PC-3 (cell line): ENCODE results near the gene SCGN. TPM values are rescaled to one million over a fixed set of nuclear protein-coding genes. Genes with fewer than 3 reads are reported as not detected.

Source experiments
- ATAC-seq: fragments of 200-7000 bp; cut with Tn5 transposase; 2 replicates; pipeline ENCODE4 v1.9.1; 2020; ENCODE audit warnings: mild to moderate bottlenecking, moderate library complexity
- BruUV-seq: library from RNA; stranded (reverse); fragments of 400-500 nt; replicated peaks from 2 replicates; lab custom pipeline; 2021; lab: Mats Ljungman, UMichigan
- CTCF ChIA-PET: fragments of 300-600 bp; sonication (Branson Sonifier 250); formaldehyde crosslinking; loops from one replicate; lab custom pipeline; 2022; ENCODE audit warnings: antibody characterized with exemption; lab: Charles Lee
- POLR2A ChIA-PET: fragments of 300-600 bp; sonication (Branson Sonifier 250); formaldehyde crosslinking; loops from one replicate; lab custom pipeline; 2022; ENCODE audit warnings: antibody characterized with exemption; ENCODE audit not compliant: unreplicated experiment; lab: Charles Lee
- DNase-seq: peaks from one replicate; pipeline ENCODE4 v3.0.0-alpha.2; 2015
- H2AFZ ChIP-seq: fragments of 300-600 bp; sonication (generic); 2 replicates; pipeline ENCODE4 v1.6.0; 2016; ENCODE audit warnings: antibody characterized with exemption, low read length
- H3F3A ChIP-seq: fragments of 300-600 bp; sonication (generic); one replicate; pipeline ENCODE4 v1.6.0; 2017; ENCODE audit warnings: antibody characterized with exemption, low read length, control low read depth, mild to moderate bottlenecking; ENCODE audit not compliant: unreplicated experiment
- H3K27ac ChIP-seq: fragments of 300-600 bp; sonication (generic); 2 replicates; pipeline ENCODE4 v1.5.1; 2016; ENCODE audit warnings: mild to moderate bottlenecking, low read length
- H3K27me3 ChIP-seq: fragments of 300-600 bp; sonication (generic); 2 replicates; pipeline ENCODE4 v1.6.1; 2016; ENCODE audit warnings: low read length, mixed read lengths
- H3K36me3 ChIP-seq: fragments of 300-600 bp; sonication (generic); 2 replicates; pipeline ENCODE4 v1.6.1; 2016; ENCODE audit warnings: low read depth, mixed run types, low read length, mixed read lengths
- H3K4me1 ChIP-seq: fragments of 300-600 bp; sonication (generic); 2 replicates; pipeline ENCODE4 v1.5.1; 2016; ENCODE audit warnings: low read length; ENCODE audit not compliant: insufficient read depth
- H3K4me2 ChIP-seq: fragments of 300-600 bp; sonication (generic); 2 replicates; pipeline ENCODE4 v1.6.0; 2016; ENCODE audit warnings: low read length
- H3K4me3 ChIP-seq: fragments of 300-600 bp; sonication (generic); 2 replicates; pipeline ENCODE4 v1.5.1; 2016; ENCODE audit warnings: mild to moderate bottlenecking, low read length, mixed read lengths
- H3K79me2 ChIP-seq: fragments of 300-600 bp; sonication (generic); 2 replicates; pipeline ENCODE4 v1.6.1; 2017; ENCODE audit warnings: low read length, mixed read lengths
- H3K9ac ChIP-seq: fragments of 300-600 bp; sonication (generic); 2 replicates; pipeline ENCODE4 v1.6.0; 2016; ENCODE audit warnings: mild to moderate bottlenecking, low read length
- H3K9me2 ChIP-seq: fragments of 300-600 bp; sonication (generic); replicated peaks from 2 replicates; pipeline ENCODE4 v1.6.1; 2016; ENCODE audit warnings: mixed run types, low read length, mixed read lengths
- H3K9me3 ChIP-seq: fragments of 300-600 bp; sonication (generic); 2 replicates; pipeline ENCODE4 v1.6.1; 2016; ENCODE audit warnings: low read length, mixed read lengths
- H4K20me1 ChIP-seq: fragments of 300-600 bp; sonication (generic); 2 replicates; pipeline ENCODE4 v1.6.1; 2016; ENCODE audit warnings: low read length, mixed read lengths
- EZH2 ChIP-seq: fragments of 300-600 bp; sonication (generic); IDR thresholded peaks from one replicate; pipeline ENCODE4 v1.6.1; 2017; ENCODE audit warnings: antibody characterized with exemption, mild to moderate bottlenecking, low read length; ENCODE audit not compliant: unreplicated experiment
- EZH2phosphoT487 ChIP-seq: fragments of 300-600 bp; sonication (generic); IDR thresholded peaks from 2 replicates; pipeline ENCODE4 v1.6.1; 2018; ENCODE audit warnings: mild to moderate bottlenecking, antibody characterized with exemption, low read length, borderline replicate concordance
- intact Hi-C: fragments of 100-400 bp; cut with micrococcal nuclease; formaldehyde crosslinking; loops from 2 replicates; pipeline ENCODE4 v1.9.0; 2023
- total RNA-seq: library from RNA; depleted of rRNA; stranded (reverse); fragments of >200 nt; gene quantifications from 2 replicates; pipeline ENCODE4 v1.2.3, GENCODE V29; 2014
- TF ChIP-seq, protein P1 (sequence below): fragments of 300-600 bp; sonication (generic); conservative IDR thresholded peaks from 2 replicates; pipeline ENCODE4 v1.5.1; 2017; ENCODE audit warnings: antibody characterized with exemption, low read depth, mild to moderate bottlenecking, low read length

The SCGN gene
- total RNA-seq, 1 experiment from 2014 or later = not detected

DNA sequence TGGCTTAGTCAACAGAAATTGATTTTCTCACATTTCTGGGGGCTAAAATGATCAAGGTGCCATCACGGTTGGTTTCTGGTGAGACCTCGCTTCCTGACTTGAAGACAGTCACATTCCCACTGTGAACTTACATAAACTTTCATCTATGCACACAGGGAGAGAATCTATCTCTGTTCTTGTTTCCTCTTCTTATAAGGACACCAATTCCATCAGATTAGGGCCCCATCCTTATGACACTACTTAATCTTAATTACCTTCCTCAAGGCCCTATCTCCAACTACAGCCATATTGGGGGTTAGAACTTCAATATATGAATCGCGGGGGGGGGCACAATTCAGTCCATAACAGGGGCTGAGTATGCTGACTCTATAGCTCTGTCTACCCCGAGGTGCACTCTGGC, 10.6 kb upstream of the SCGN start:
- Histone ChIP-seq H3K9me2 (no peaks in the 10 kb centered on the region), H3K4me3 (no peak overlapping the region), H3F3A (no peaks in the 10 kb centered on the region), H4K20me1 (no peaks in the 10 kb centered on the region), H3K36me3 (no peaks in the 10 kb centered on the region), H3K4me2 (no peak overlapping the region), H3K79me2 (no peaks in the 10 kb centered on the region), H3K27ac (no peak overlapping the region), H3K27me3 (peaks cover 71% of the 10 kb centered on the region), H2AFZ (no peak overlapping the region), H3K9ac (no peak overlapping the region), H3K9me3 (no peaks in the 10 kb centered on the region), H3K4me1 (no peaks in the 10 kb centered on the region)
- intact Hi-C loops = no loop called here
- TF ChIP-seq, protein P1, sequence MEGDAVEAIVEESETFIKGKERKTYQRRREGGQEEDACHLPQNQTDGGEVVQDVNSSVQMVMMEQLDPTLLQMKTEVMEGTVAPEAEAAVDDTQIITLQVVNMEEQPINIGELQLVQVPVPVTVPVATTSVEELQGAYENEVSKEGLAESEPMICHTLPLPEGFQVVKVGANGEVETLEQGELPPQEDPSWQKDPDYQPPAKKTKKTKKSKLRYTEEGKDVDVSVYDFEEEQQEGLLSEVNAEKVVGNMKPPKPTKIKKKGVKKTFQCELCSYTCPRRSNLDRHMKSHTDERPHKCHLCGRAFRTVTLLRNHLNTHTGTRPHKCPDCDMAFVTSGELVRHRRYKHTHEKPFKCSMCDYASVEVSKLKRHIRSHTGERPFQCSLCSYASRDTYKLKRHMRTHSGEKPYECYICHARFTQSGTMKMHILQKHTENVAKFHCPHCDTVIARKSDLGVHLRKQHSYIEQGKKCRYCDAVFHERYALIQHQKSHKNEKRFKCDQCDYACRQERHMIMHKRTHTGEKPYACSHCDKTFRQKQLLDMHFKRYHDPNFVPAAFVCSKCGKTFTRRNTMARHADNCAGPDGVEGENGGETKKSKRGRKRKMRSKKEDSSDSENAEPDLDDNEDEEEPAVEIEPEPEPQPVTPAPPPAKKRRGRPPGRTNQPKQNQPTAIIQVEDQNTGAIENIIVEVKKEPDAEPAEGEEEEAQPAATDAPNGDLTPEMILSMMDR = no peak
- TF ChIP-seq EZH2phosphoT487 (no peak), EZH2 (no peak)
- POLR2A ChIA-PET = no interaction called here
- DNase-seq (no peak), ATAC-seq (no peak)
- BruUV-seq = no TSS peak
- CTCF ChIA-PET = no interaction called here

DNA sequence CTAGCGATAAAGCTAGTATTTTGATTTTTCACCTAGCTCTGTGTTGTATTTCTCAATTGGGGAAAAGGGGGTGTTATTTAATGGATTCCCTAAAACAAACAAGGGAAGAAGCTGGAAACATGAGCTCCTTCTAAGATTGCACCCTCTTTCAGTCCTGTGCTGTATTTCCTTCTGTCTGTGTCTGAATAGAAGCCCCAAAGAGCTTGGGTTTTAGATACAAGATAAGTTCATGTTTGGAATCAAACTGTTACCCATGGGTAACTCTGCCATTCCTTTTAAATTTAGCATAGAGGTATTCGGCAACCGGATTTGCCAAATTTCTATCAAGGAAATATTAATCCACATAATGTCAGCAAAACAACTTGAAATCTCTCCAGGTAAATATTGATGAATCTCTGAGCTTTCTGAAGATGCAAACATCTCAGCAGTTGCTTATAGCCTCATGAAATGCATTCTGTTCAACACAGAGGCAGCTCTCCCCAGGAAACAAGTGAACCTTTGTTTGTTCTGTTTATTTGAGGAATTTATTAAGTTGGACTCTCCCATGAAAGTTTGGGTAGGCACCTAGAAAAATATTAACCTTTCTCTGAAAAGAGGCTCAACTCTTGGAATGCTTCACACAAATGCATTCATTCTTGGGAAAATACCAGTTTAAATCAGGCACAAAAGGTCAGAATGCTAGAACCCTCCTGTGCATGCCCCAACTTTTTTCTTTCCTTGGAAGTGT, 9.9 kb upstream of the SCGN start:
- ATAC-seq (no peak; the same call in 1 of the 2 replicates), DNase-seq (no peak)
- Histone ChIP-seq H3K9ac (no peak overlapping the region), H3F3A (no peaks in the 10 kb centered on the region), H4K20me1 (no peaks in the 10 kb centered on the region), H3K27me3 (peaks cover 72% of the 10 kb centered on the region), H3K4me1 (no peaks in the 10 kb centered on the region), H3K36me3 (no peaks in the 10 kb centered on the region), H3K9me3 (no peaks in the 10 kb centered on the region), H3K9me2 (no peaks in the 10 kb centered on the region), H3K27ac (no peak overlapping the region), H3K79me2 (no peaks in the 10 kb centered on the region), H3K4me3 (no peak overlapping the region), H2AFZ (no peak overlapping the region), H3K4me2 (no peak overlapping the region)
- ChIA-PET CTCF (no interaction called here), POLR2A (no interaction called here)
- no peak for TF ChIP-seq EZH2phosphoT487
- TF ChIP-seq EZH2 = no peak
- TF ChIP-seq, protein P1 = no peak
- intact Hi-C loops = no loop called here
- BruUV-seq = no TSS peak

DNA sequence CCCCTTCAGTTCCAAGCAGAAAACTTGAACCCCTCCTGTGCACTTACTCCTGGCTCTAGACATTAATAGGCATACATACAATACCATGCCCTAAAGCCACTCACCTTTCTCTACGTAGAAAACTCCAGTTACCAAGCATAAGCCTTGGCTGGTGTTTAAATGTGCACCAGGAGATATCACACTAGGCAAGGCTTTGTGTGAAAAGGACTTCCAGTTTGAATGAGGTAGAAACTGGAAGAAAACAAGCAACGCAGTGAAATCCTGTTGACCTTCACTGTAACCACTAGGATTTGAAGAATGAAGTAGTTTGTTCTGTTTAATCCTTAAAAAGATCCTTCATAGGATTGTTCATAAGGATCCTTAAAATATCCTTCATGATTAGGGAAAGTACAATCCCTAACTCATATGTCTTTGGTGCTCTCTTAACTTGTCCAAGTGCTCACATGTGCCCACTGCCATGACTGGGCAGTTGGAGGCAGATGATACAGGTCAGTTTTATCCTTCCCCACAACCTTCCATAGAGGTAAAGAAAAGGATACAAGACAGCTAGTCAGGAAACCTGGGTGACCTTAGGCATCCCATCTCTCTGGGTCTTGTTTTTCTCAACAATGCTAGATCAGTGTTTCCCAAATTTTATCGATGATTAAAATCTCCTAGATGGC, 9.2 kb upstream of the SCGN start:
- no peaks in the 10 kb centered on the region for H3F3A ChIP-seq
- no peak overlapping the region for H3K4me3 ChIP-seq
- no peak overlapping the region for H3K4me2 ChIP-seq
- ChIA-PET POLR2A (no interaction called here), CTCF (no interaction called here)
- H3K9ac ChIP-seq = no peak overlapping the region
- no peaks in the 10 kb centered on the region for H3K79me2 ChIP-seq
- no peaks in the 10 kb centered on the region for H3K36me3 ChIP-seq
- H3K9me3 ChIP-seq = no peaks in the 10 kb centered on the region
- H2AFZ ChIP-seq = no peak overlapping the region
- no peaks in the 10 kb centered on the region for H3K4me1 ChIP-seq
- no peaks in the 10 kb centered on the region for H4K20me1 ChIP-seq
- intact Hi-C loops = no loop called here
- ATAC-seq = no peak
- H3K9me2 ChIP-seq = no peaks in the 10 kb centered on the region
- BruUV-seq = no TSS peak
- no peak overlapping the region for H3K27ac ChIP-seq
- DNase-seq = no peak
- peaks cover 75% of the 10 kb centered on the region for H3K27me3 ChIP-seq
- TF ChIP-seq, protein P1 = no peak
- TF ChIP-seq EZH2phosphoT487 = no peak
- TF ChIP-seq EZH2 = no peak
